ENCODE data around the gene SELE.

- TF ChIP-seq CTCF (IDR thresholded peaks at IDR 0.05; ENCODE audit: insufficient read depth, low read length), result no peak
- TF ChIP-seq, protein P1, sequence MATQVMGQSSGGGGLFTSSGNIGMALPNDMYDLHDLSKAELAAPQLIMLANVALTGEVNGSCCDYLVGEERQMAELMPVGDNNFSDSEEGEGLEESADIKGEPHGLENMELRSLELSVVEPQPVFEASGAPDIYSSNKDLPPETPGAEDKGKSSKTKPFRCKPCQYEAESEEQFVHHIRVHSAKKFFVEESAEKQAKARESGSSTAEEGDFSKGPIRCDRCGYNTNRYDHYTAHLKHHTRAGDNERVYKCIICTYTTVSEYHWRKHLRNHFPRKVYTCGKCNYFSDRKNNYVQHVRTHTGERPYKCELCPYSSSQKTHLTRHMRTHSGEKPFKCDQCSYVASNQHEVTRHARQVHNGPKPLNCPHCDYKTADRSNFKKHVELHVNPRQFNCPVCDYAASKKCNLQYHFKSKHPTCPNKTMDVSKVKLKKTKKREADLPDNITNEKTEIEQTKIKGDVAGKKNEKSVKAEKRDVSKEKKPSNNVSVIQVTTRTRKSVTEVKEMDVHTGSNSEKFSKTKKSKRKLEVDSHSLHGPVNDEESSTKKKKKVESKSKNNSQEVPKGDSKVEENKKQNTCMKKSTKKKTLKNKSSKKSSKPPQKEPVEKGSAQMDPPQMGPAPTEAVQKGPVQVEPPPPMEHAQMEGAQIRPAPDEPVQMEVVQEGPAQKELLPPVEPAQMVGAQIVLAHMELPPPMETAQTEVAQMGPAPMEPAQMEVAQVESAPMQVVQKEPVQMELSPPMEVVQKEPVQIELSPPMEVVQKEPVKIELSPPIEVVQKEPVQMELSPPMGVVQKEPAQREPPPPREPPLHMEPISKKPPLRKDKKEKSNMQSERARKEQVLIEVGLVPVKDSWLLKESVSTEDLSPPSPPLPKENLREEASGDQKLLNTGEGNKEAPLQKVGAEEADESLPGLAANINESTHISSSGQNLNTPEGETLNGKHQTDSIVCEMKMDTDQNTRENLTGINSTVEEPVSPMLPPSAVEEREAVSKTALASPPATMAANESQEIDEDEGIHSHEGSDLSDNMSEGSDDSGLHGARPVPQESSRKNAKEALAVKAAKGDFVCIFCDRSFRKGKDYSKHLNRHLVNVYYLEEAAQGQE (IDR thresholded peaks at IDR 0.05; ENCODE audit: insufficient replicate concordance, low read depth), result no peak
Measured at GRCh38 chr1:169762699-169763098, 28.8 kb upstream of the SELE start.
